HepG2 (cell line): ENCODE measurements around the gene SCYGR4.

Source experiments
- ATF1 ChIP-seq: IDR thresholded peaks from 2 replicates; pipeline ENCODE4 v1.6.1; 2016; ENCODE audit warnings: mild to moderate bottlenecking, control low read depth
- CTCF ChIP-seq: sonication (generic); formaldehyde crosslinking; IDR thresholded peaks from 2 replicates; pipeline ENCODE4 v1.5.0; 2020; ENCODE audit warnings: mild to moderate bottlenecking, missing genetic modification reagents, moderate library complexity
- FOSL2 ChIP-seq: sonication (generic); formaldehyde crosslinking; IDR thresholded peaks from 2 replicates; pipeline ENCODE4 v1.4.0; 2020; ENCODE audit warnings: missing genetic modification reagents
- HDAC6 ChIP-seq: fragments of 200-600 bp; sonication (generic); IDR thresholded peaks from 2 replicates; pipeline ENCODE4 v1.7.0; 2017; ENCODE audit warnings: mild to moderate bottlenecking, antibody characterized with exemption, low read length, low read depth
- MTF1 ChIP-seq: sonication (generic); formaldehyde crosslinking; IDR thresholded peaks from 2 replicates; pipeline ENCODE4 v1.5.0; 2020; ENCODE audit warnings: missing genetic modification reagents
- PHF5A ChIP-seq: IDR thresholded peaks from one replicate; pipeline ENCODE4 v1.6.1; 2018; ENCODE audit warnings: low read depth, missing genetic modification reagents; ENCODE audit not compliant: unreplicated experiment
- SOX13 ChIP-seq, 3 experiments: fragments of 450-650 bp in 1 of 3; sonication (generic) in 1 of 3; formaldehyde crosslinking in 1 of 3; IDR thresholded peaks in 2 of 3; conservative IDR thresholded peaks in 1 of 3; 2 replicates each; pipeline versions ENCODE4 v1.5.0 to v1.6.1; 2016 to 2020; ENCODE audit warnings: antibody characterized with exemption in 1 of 3, mild to moderate bottlenecking in 1 of 3, missing compliant biosample characterization in 1 of 3, missing genetic modification reagents in 1 of 3, moderate library complexity in 1 of 3
- TCF12 ChIP-seq, 2 experiments: fragments of 450-650 bp in 1 of 2; sonication (generic) in 1 of 2; formaldehyde crosslinking in 1 of 2; IDR thresholded peaks; 2 replicates each; pipeline versions ENCODE4 v1.6.1 to v1.8.0; 2017 to 2022; ENCODE audit warnings: antibody characterized with exemption in 1 of 2, mild to moderate bottlenecking in 1 of 2, missing genetic modification reagents in 1 of 2, moderate library complexity in 1 of 2
- ZFP36 ChIP-seq: fragments of 150-350 bp; IDR thresholded peaks from 2 replicates; pipeline ENCODE4 v1.6.1; 2018; ENCODE audit warnings: borderline replicate concordance, low read length, low read depth; ENCODE audit not compliant: partially characterized antibody
- ZGPAT ChIP-seq: IDR thresholded peaks from 2 replicates; pipeline ENCODE4 v1.6.1; 2016; ENCODE audit warnings: mild to moderate bottlenecking
- ZNF253 ChIP-seq: sonication (generic); formaldehyde crosslinking; IDR thresholded peaks from 2 replicates; pipeline ENCODE4 v1.8.0; 2022; ENCODE audit warnings: mild to moderate bottlenecking, missing genetic modification reagents, borderline replicate concordance
- ZNF281 ChIP-seq: sonication (generic); formaldehyde crosslinking; IDR thresholded peaks from 2 replicates; pipeline ENCODE4 v1.4.0; 2020; ENCODE audit warnings: missing genetic modification reagents, borderline replicate concordance
- ZNF567 ChIP-seq: sonication (generic); formaldehyde crosslinking; IDR thresholded peaks from 2 replicates; pipeline ENCODE4 v1.8.1; 2023; ENCODE audit warnings: mild to moderate bottlenecking, missing genetic modification reagents, borderline replicate concordance
- ZNF709 ChIP-seq: sonication (generic); formaldehyde crosslinking; IDR thresholded peaks from 2 replicates; pipeline ENCODE4 v1.5.0; 2020; ENCODE audit warnings: mild to moderate bottlenecking, missing genetic modification reagents

GRCh38 chr2:227615906-227616305 is 1.4 kb upstream of the SCYGR4 start:
- no peak for TF ChIP-seq HDAC6
- no peak for TF ChIP-seq CTCF (CRISPR knock-in tag)
- TF ChIP-seq ZNF253: no peak
- TF ChIP-seq ZNF709 (CRISPR knock-in tag): no peak
- TF ChIP-seq ZFP36: no peak
- no peak for TF ChIP-seq ZGPAT (CRISPR knock-in tag)
- TF ChIP-seq ZNF281 (CRISPR knock-in tag): no peak
- TF ChIP-seq TCF12 (IDR thresholded peaks at IDR 0.05): no peak
- no peak for TF ChIP-seq TCF12 (CRISPR knock-in tag; IDR thresholded peaks at IDR 0.05)
- TF ChIP-seq PHF5A (CRISPR knock-in tag): no peak
- TF ChIP-seq SOX13 (IDR thresholded peaks at IDR 0.05): no peak
- TF ChIP-seq SOX13 (CRISPR knock-in tag; conservative IDR thresholded peaks at IDR 0.05 in 1 of 2, IDR thresholded peaks at IDR 0.05 in 1 of 2): no peak
- no peak for TF ChIP-seq FOSL2 (CRISPR knock-in tag)
- no peak for TF ChIP-seq ZNF567
- no peak for TF ChIP-seq ATF1 (CRISPR knock-in tag)
- TF ChIP-seq MTF1 (CRISPR knock-in tag): no peak
